Fibroblast of peridontal ligament (primary cell): ENCODE data around the gene GTF2A1.

Experiments used
- DNase-seq: peaks from one replicate; pipeline ENCODE4 v3.0.0-alpha.2; 2010; ENCODE audit errors: extremely low read depth

GTF2A1 gene

GRCh38 chr14:81137316-81137715 is 83.4 kb downstream of the GTF2A1 start:
- peak; percentile 64 for DNase-seq

DNA sequence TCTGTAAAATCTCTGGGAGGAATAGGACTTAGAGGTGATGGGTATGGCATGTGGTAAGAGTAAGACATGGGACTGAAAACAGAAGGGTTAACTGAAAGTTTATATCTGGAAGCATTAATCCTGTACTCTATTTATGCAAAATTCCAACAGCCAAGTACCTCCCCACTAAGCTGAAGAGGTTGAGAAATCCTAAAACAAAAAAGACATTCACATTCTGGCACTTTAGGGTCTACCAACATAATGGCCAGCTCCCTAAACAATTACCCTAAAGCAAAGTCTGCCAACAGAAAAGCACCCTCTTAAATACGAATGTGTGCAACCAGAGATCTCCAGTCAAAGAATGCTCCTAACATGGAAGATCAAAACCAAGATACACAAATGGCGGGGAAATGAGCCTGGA is 87.4 kb downstream of the GTF2A1 start:
- DNase-seq, result no peak

GRCh38 chr14:81132468-81132867 is 88.3 kb downstream of the GTF2A1 start:
- DNase-seq, result no peak

GRCh38 chr14:81129242-81129641 is 91.5 kb downstream of the GTF2A1 start:
- DNase-seq, result no peak

DNA sequence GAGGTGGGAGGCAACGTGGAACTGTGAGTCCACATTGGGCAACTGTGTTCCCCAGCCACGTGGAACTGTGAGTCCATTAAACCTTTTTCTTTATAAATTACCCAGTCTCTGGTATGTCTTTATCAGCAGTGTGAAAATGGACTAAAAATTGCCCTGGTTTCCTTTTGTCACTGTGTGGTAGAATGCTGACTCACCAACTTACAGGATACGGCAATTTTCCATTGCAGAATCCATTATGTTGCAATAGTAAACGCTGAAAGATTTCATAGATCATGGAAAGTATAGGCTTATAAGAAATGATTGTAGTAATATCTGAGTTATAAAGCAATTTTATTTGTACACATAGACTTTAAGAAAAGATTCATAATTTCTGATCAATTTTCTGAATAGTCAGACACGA is 93.0 kb downstream of the GTF2A1 start:
- peak; percentile 57 for DNase-seq

- DNase-seq, result no peak
Observed at GRCh38 chr14:81125536-81125935, 95.2 kb downstream of the GTF2A1 start.
